HG03439 (cell line): ENCODE data around the gene SLC5A12.
A peak's percentile ranks its signal among the peaks of the same experiment; 100 is the strongest.

Experiments
- ATAC-seq: cut with Tn5 transposase; IDR thresholded peaks from one replicate; pipeline ENCODE4 v1.9.1; 2021; ENCODE audit warnings: mild to moderate bottlenecking, moderate library complexity; ENCODE audit not compliant: unreplicated experiment

Gene SLC5A12, protein sequence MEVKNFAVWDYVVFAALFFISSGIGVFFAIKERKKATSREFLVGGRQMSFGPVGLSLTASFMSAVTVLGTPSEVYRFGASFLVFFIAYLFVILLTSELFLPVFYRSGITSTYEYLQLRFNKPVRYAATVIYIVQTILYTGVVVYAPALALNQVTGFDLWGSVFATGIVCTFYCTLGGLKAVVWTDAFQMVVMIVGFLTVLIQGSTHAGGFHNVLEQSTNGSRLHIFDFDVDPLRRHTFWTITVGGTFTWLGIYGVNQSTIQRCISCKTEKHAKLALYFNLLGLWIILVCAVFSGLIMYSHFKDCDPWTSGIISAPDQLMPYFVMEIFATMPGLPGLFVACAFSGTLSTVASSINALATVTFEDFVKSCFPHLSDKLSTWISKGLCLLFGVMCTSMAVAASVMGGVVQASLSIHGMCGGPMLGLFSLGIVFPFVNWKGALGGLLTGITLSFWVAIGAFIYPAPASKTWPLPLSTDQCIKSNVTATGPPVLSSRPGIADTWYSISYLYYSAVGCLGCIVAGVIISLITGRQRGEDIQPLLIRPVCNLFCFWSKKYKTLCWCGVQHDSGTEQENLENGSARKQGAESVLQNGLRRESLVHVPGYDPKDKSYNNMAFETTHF

DNA sequence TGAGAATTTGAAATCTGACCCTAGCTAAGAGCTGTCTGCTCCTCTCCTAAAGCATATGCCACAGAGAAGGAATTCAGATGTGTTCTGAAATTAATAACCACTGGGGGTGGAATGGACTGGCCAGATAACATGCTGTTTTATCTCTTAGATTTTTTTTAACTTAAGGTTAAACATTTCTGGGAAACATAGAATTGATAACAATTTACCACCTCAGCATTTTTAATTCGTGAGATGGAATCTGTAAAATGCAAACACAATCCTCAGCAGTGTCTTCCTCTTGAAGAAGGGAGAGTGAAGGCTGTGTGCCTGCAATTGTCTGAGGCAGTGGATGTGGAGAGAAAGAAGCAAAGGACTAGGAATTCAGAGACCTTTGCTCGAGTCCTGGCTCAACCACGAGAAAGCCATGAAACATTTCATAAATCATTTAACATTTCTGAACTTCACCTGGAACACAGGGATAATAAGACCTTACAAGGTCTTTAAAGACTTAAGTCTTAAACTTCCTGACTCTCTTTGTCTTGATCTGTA lies at the start of gene SLC5A12:
Gene SLC5A12, minus strand, starts transcription at position 113 of the 528 bp plus-strand sequence. CDS start 346 bp downstream, outside the sequence.
- ATAC-seq = no peak

DNA sequence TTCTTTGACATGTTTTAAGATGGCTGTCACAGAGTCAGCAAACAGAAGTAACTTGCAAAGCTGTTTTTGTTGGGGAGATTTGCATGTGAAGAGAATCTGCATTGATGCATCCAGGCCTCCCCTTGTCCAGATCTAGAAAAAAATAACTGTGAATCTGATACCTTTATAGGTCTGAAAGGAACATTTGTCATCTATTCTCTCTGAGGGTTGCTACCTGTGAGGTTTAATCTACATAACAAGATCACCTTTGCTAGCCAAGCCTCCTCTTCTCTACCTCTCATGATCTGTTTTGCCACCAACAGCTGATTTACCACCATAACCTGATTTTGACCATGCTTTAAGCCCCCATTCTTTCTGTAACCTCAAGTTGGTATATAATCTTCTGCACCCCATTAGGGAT lies 47.2 kb upstream of the SLC5A12 start:
- ATAC-seq = no peak

- no peak for ATAC-seq
Observed at GRCh38 chr11:26767060-26767459, 45.2 kb upstream of the SLC5A12 start.

DNA sequence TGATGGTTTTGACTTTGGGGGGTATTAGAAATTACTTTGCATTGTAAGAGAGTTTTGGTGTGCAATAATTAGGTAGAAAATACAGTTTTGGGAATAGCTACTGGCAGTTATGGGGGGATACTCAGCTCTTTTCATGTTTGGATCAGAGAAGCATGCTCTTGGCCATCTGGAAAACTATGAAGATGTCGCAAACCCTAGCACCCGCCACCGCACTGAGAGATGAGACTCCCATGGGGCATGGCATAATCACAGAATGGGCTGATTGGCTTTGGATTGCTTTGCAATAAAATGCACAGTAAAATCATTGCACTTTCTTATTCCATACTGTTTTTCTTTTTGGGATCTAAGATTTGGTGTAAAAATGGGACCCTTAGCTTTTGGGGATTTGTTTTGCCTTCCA lies 43.5 kb upstream of the SLC5A12 start:
- no peak for ATAC-seq

- ATAC-seq = no peak
Observed at GRCh38 chr11:26764825-26765224, 43.0 kb upstream of the SLC5A12 start.

- no peak for ATAC-seq
Observed at GRCh38 chr11:26764315-26764714, 42.5 kb upstream of the SLC5A12 start.

DNA sequence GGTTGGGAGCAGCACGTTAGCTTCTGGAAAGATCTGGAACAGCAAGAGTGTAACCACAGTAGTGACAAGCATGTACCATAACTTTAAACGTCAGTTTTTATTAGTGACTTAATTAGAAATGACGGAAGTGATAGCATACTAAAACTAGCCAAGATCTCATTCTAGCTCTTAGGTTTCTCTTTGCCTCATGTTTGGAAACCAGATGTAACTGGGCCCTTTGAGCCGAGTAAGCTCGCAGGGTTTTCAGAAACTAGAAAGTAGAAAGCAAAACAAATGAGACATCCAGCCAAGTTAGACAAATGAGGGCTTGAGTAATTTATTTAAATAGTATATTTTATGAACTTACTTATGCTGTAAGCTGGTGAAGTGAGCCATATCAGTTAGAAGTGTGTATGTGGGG lies 40.2 kb upstream of the SLC5A12 start:
- ATAC-seq = peak; percentile 58

GRCh38 chr11:26761361-26761809 lies 39.5 kb upstream of the SLC5A12 start:
- ATAC-seq = no peak

GRCh38 chr11:26757995-26758394 lies 36.1 kb upstream of the SLC5A12 start:
- no peak for ATAC-seq

DNA sequence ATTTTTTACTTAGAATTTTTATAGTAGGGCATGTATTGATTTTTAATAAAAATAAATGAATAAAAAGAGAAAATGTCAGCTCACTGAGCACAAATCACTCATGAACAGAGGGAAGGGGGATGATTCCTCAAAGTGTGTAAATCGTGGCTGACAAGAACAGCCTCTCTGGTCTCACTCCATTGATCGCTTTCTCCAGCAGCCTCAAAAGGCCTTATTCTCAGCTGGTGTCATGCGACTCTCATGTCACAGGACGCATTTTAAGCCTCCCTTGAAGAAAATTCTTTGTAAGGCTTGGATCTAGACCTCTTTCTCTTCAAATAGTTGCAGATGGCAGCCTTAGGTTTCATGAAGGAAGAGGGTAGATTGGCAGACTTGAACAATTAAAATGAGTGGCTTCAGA lies 33.9 kb upstream of the SLC5A12 start:
- ATAC-seq = no peak

- ATAC-seq = peak; percentile 73
Observed at GRCh38 chr11:26753723-26754504, 32.1 kb upstream of the SLC5A12 start.

- ATAC-seq = no peak
Observed at GRCh38 chr11:26749927-26750326, 28.1 kb upstream of the SLC5A12 start.

- peak; percentile 79 for ATAC-seq
Observed at GRCh38 chr11:26743622-26744021, 21.8 kb upstream of the SLC5A12 start.

DNA sequence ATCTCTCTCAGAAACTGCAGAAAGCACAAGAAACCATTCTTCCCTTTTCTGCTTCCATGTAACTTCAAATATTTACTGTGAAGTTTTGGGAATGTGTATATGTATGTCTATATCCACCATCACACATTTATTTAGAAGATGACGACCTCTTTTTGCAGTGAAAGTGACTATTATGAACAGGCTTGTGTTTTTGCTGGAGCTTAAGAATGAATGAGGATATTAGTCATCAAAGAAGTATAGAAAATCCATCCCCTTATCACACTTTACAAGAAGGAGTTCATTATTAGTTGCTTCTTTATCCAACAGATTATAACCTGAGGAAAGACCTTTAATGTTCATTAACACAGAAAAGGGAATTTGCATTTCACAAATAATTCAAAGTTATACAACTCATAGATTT lies 21.1 kb upstream of the SLC5A12 start:
- ATAC-seq = no peak

DNA sequence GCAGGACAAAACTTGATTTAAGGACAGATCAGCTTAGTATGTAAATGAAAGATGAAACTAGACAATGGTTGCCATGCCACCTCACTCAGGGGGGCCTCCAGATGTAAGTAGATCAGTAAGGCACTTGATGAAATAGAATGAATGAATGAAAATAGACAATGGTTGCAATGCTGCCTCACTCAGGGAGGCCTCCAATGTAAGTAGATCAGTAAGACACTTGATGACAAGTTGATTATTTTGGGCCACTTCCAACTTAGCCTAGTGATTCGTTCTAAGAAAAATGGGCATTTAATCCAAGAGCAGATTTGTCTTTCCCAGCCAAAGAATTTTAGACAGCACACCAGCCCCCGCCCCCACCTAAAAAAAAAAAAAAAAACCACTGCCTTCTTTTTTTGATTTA lies 19.2 kb upstream of the SLC5A12 start:
- no peak for ATAC-seq

DNA sequence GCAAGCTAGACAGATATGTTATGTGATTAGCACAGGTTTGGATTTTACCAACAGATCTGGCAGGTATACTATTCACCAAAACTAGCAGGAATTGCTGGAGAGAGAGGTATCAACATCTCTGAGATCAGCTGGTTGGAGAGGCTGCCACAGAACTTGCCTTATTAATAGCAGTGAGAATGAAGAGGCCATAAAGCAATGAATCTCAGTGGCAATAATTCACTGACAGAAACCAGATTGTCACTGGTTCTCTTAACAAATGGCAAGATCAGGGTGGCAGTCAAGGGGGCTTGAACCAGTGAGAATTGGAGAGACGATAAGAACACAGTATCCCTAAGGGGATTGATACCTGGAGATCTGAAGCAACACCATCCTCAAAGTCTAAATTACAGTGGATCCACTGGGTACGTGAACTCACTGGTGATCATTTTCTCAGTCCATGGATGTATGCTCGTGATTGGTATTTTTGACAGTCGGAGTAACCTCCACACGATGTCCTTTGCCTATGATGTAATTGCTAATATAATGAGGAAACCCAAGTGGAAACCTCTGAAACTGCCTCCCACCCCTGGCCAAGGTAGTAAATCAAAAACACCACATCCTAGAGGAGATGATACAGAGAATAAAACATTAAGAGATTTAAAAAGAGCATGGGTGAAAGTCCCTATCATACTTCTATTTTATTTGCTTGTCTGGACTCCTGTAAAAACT lies 17.7 kb upstream of the SLC5A12 start:
- no peak for ATAC-seq

- ATAC-seq = no peak
Observed at GRCh38 chr11:26734691-26735090, 12.8 kb upstream of the SLC5A12 start.

- ATAC-seq = no peak
Observed at GRCh38 chr11:26731084-26731456, 9.2 kb upstream of the SLC5A12 start.

DNA sequence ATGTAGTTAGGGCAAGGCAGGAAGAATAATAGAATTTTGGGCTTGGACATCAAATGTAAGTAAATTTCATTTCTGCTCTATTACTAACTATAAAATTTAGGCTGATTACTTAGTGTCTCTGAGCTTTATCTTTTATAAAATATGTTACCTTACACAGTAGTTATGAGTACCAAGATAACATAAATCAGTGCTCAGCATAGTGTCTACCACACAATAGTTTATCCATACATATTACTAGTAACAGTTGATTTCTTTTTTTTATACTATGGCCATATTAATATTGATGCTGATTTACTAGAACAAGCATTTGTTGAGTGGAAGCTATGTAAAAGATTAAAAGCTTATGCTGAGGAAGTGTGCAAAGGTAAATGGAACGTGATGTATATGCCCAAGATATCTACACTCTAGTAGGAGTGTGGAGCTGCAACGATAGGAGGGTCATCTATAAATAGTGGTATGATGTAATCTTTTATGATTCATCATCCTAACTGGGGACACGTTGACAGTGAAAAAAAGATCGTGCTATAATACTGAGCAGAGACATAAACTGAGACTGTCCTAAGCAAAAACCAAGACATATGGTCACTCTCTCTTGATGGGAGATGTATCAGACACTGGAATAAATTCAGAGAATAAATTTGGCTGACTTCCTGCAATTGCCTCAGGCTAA lies 8.7 kb upstream of the SLC5A12 start:
- no peak for ATAC-seq

DNA sequence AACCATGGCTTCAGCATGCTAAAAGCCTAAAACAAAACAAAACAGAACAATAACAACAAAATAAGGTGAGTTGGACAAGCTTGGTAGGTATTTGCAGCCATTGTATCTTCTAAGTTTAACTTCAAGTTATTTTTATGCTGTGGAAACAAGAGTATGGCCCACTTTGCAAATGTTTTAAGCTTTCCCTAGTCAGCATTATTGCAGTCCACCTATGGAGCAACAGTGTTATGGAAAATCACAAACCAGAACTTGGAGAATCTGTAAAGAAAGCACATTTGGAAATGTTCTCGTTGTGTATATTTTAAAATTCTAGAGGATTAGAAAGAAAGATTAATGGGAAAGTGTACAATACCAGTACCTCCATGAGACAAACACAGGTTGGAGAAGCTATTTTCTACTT lies 7.4 kb upstream of the SLC5A12 start:
- no peak for ATAC-seq
